Fibroblast of the aortic adventitia (primary cell): ENCODE measurements around the gene SYS1. TPM values are rescaled to one million over a fixed set of nuclear protein-coding genes. Genes with fewer than 3 reads are reported as not detected.

ENCODE experiments used
- DNase-seq: peaks from one replicate; pipeline ENCODE4 v3.0.0-alpha.2; 2010; ENCODE audit warnings: low read depth
- H3K4me3 ChIP-seq: 2 replicates; pipeline ENCODE4 v1.5.1; 2011; ENCODE audit warnings: low read depth, mild to moderate bottlenecking, control low read depth, low read length, moderate library complexity
- total RNA-seq: library from RNA; depleted of rRNA; stranded (reverse); fragments of >200 nt; gene quantifications from 2 replicates; pipeline ENCODE4 v1.2.3, GENCODE V29; 2012; ENCODE audit warnings: low replicate concordance
- TF ChIP-seq, protein P1 (sequence below): IDR thresholded peaks from 2 replicates; pipeline ENCODE4 v1.5.1; 2011; ENCODE audit warnings: mild to moderate bottlenecking, low read length, control low read depth, inconsistent platforms; ENCODE audit not compliant: insufficient read depth

The SYS1 gene
- total RNA-seq, 1 donor = 27.9 TPM

- TF ChIP-seq, protein P1, sequence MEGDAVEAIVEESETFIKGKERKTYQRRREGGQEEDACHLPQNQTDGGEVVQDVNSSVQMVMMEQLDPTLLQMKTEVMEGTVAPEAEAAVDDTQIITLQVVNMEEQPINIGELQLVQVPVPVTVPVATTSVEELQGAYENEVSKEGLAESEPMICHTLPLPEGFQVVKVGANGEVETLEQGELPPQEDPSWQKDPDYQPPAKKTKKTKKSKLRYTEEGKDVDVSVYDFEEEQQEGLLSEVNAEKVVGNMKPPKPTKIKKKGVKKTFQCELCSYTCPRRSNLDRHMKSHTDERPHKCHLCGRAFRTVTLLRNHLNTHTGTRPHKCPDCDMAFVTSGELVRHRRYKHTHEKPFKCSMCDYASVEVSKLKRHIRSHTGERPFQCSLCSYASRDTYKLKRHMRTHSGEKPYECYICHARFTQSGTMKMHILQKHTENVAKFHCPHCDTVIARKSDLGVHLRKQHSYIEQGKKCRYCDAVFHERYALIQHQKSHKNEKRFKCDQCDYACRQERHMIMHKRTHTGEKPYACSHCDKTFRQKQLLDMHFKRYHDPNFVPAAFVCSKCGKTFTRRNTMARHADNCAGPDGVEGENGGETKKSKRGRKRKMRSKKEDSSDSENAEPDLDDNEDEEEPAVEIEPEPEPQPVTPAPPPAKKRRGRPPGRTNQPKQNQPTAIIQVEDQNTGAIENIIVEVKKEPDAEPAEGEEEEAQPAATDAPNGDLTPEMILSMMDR = no peak
- no peak overlapping the region for H3K4me3 ChIP-seq
- DNase-seq = no peak
Observed at GRCh38 chr20:45365444-45365970, 2.6 kb downstream of the SYS1 start.

DNA sequence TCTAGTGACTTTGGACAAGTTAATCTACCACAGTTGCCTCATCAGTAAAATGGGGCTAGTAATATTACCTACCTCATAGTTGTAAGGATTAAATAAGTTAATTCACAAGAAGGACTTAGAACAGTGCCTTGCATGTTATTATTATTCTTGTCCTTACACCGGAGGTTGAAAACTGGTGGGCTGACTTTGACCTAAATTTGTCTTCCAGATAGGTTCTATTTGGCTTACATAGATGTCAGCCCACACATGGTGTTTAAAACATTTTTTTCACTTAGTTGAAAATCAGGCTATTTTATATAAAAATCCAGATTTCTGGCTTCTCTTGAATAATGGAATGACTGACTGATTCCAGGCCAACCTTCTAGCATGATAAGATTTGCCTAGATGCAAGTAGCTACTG is 3.2 kb downstream of the SYS1 start:
- H3K4me3 ChIP-seq = no peak overlapping the region
- DNase-seq = no peak
- TF ChIP-seq, protein P1 = no peak

DNA sequence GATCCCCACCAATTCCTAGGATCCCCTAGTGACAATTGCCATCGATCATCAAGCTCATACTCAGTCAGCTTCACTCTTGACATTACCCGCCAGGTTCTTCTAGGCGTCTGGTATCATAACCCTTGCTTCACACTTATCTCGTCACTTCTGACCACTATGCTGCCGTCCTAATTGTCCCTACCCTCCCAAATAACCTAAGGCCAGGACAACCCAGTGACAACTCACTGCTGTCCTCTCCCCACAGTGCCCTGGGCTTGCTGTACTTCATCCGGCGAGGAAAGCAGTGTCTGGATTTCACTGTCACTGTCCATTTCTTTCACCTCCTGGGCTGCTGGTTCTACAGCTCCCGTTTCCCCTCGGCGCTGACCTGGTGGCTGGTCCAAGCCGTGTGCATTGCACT is 3.7 kb downstream of the SYS1 start:
- H3K4me3 ChIP-seq = no peak overlapping the region
- TF ChIP-seq, protein P1 = no peak
- DNase-seq = no peak

- TF ChIP-seq, protein P1 = no peak
- no peak overlapping the region for H3K4me3 ChIP-seq
- no peak for DNase-seq
Observed at GRCh38 chr20:45367126-45367525, 4.2 kb downstream of the SYS1 start.

GRCh38 chr20:45368221-45368980 is 5.4 kb downstream of the SYS1 start:
- no peak for DNase-seq
- H3K4me3 ChIP-seq = no peak overlapping the region
- TF ChIP-seq, protein P1 = no peak

GRCh38 chr20:45370571-45371160 is 7.7 kb downstream of the SYS1 start:
- DNase-seq = no peak
- TF ChIP-seq, protein P1 = no peak
- no peak overlapping the region for H3K4me3 ChIP-seq
